ENCODE measurements around the gene PNLIP. TPM values are rescaled to one million over a fixed set of nuclear protein-coding genes. Genes with fewer than 3 reads are reported as not detected.

Gene PNLIP
- total RNA-seq, 1 donor from 2014 or later = not detected

DNA sequence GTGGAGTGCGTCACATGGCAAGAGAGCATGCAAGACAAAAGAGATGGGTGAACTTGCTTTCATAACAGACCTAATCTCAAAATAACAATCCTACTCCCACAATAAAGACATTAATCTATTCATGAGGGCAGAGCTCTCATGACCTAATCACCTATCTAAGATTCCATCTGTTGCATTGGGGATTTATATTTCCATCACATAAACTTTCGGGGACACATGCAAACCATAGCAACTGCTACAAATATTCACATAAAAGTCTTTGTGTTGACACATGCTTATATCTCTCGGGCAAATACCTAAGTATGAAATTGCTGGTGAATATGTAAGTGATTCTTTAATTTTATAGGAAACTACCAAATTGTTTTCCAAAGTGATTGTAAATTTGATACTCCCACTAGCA, 29.1 kb downstream of the PNLIP start:
- H3K4me3 ChIP-seq = no peak overlapping the region
- intact Hi-C loops (cut with DNase I) = no loop called here
- H3K27me3 ChIP-seq = no peaks in the 10 kb centered on the region
- H3K4me1 ChIP-seq = no peaks in the 10 kb centered on the region
- no peaks in the 10 kb centered on the region for H3K36me3 ChIP-seq
- DNase-seq (ENCODE audit: low spot score in 2 of 2) = no peak
- H3K27ac ChIP-seq = no peak overlapping the region
- H3K9me3 ChIP-seq = no peaks in the 10 kb centered on the region
- TF ChIP-seq, protein P1, sequence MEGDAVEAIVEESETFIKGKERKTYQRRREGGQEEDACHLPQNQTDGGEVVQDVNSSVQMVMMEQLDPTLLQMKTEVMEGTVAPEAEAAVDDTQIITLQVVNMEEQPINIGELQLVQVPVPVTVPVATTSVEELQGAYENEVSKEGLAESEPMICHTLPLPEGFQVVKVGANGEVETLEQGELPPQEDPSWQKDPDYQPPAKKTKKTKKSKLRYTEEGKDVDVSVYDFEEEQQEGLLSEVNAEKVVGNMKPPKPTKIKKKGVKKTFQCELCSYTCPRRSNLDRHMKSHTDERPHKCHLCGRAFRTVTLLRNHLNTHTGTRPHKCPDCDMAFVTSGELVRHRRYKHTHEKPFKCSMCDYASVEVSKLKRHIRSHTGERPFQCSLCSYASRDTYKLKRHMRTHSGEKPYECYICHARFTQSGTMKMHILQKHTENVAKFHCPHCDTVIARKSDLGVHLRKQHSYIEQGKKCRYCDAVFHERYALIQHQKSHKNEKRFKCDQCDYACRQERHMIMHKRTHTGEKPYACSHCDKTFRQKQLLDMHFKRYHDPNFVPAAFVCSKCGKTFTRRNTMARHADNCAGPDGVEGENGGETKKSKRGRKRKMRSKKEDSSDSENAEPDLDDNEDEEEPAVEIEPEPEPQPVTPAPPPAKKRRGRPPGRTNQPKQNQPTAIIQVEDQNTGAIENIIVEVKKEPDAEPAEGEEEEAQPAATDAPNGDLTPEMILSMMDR (IDR thresholded peaks at IDR 0.05) = no peak

DNA sequence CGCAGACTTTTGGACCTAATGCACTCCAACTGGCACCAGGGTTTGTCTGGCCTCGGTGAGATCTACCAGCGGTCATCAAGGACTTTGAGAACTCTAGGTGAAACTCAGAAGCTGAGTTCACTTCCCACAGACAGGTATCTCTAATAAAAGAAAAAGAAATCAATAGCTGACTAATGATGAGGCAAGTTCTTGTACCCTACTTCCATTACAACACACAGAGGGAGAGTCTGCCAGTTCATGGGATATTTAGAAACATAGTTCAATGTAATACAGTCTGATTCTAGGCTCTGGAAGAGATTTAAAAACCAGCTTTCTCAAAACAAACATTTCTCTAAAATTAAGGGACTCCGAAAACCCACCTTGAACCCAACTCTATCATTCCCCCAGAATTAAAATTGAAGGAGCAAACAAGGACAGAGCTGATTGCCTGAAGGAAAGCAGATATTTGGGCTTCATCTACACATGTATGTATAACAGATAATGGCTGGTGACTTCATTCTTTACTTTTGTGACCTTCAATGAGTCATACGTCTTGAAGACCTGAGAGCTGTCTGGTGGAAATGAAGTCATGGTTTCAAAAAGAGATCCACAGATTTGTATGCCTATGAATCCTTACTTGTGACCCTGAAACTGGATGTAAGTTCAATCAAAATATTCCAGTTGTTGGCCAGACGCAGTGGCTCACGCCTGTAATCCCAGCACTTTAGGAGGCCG, 42.3 kb downstream of the PNLIP start:
- no peak overlapping the region for H3K4me3 ChIP-seq
- no peak for DNase-seq (ENCODE audit: low spot score in 2 of 2)
- no peak overlapping the region for H3K27ac ChIP-seq
- TF ChIP-seq, protein P1 (IDR thresholded peaks at IDR 0.05) = no peak
- no peaks in the 10 kb centered on the region for H3K36me3 ChIP-seq
- H3K9me3 ChIP-seq = no peaks in the 10 kb centered on the region
- H3K4me1 ChIP-seq = no peaks in the 10 kb centered on the region
- no peaks in the 10 kb centered on the region for H3K27me3 ChIP-seq
- intact Hi-C loops (cut with DNase I) = no loop called here

DNA sequence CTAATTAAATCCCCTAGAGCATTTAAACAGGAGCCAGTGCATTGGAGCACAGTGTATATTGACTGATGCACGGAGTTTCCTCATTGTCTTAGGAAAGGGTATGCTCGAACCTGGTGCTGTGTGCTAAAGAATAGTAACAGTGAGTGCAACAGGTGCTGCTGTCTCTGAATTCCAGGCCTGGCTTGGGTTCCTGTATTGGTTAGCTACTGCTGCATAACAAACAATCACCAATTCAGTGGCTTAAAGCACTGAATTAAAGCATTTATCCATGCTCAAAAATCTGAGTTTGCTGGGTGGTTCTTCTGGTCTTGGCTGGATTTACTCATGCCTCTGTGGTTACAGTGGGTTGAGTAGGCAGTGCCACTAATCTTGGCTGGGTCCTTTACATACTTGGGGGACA, 43.3 kb downstream of the PNLIP start:
- Histone ChIP-seq H3K27me3 (no peaks in the 10 kb centered on the region), H3K4me1 (no peaks in the 10 kb centered on the region), H3K36me3 (no peaks in the 10 kb centered on the region), H3K27ac (no peak overlapping the region), H3K9me3 (no peaks in the 10 kb centered on the region), H3K4me3 (no peak overlapping the region)
- intact Hi-C loops (cut with DNase I) = no loop called here
- TF ChIP-seq, protein P1 (IDR thresholded peaks at IDR 0.05) = no peak
- DNase-seq (ENCODE audit: low spot score in 2 of 2) = no peak

DNA sequence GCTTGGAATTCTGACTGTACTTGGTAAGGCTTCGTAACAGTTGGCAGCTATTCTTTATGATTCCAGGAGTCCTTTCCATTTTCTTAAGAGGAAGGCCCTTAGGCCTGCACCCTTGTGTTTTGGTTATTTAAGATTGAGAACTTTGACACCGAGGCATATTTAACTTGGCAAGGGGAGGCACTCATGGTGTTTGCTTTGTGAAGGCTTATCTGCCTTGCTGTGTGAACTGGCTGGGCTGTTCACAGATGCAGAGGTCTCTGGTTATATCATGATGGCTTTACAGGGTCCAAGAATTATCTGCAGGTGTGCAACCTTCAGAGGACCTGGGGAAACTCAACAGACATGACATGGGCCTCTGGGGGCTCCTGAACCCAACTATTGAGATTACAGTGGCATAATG, 44.2 kb downstream of the PNLIP start:
- TF ChIP-seq, protein P1 (IDR thresholded peaks at IDR 0.05) = no peak
- no peaks in the 10 kb centered on the region for H3K9me3 ChIP-seq
- intact Hi-C loops (cut with DNase I) = no loop called here
- no peaks in the 10 kb centered on the region for H3K4me1 ChIP-seq
- H3K4me3 ChIP-seq = no peak overlapping the region
- H3K27me3 ChIP-seq = no peaks in the 10 kb centered on the region
- no peak overlapping the region for H3K27ac ChIP-seq
- H3K36me3 ChIP-seq = no peaks in the 10 kb centered on the region
- no peak for DNase-seq (ENCODE audit: low spot score in 2 of 2)

DNA sequence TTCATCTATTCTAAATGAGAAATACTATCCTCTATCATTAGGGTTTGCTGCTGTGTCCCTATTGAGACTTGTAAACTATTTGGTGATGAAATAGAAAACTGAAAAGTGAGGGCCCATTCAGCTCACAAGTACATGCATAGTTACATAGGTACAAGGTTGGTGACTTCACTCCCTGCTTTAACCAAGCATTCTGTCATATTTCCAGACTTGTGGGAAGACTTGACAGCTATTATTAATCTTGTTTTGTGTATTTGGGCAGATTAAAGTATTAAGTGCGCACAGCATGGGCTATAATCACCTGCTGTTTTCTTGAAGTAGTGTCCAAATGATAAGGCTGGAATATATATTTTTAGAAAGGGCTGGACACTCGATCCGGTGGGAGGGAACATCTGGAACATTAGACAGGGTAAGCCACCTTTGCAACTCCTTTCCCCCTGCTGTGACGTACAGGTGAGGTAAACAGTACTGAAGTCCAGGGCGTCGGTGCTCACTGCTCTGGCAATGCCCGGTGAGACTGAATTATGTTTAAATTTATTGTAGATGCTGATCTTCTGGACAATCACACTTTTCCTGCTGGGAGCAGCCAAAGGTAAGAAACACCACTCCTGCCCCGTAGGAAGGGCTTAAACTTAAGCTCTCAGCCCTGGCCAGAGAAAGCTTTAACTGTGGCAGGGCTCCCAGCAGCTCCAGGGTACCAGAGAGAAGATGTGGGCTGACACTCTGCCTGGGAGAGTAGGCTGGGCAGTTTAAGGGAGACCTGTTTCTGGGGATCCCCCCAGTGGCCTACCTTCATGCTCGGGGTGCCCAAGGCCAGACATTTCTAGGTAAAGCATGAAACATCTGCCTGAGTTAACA, 45.1 kb downstream of the PNLIP start, which contains the start of gene PNLIPRP1:
TSS of gene PNLIPRP1 (plus strand) at position 370 of the 855 bp plus-strand sequence. CDS start at position 541, 171 bp downstream.
- no peak for DNase-seq (ENCODE audit: low spot score in 2 of 2)
- intact Hi-C loops (cut with DNase I) = no loop called here
- H3K27me3 ChIP-seq = no peaks in the 10 kb centered on the region
- no peaks in the 10 kb centered on the region for H3K4me1 ChIP-seq
- no peaks in the 10 kb centered on the region for H3K9me3 ChIP-seq
- H3K4me3 ChIP-seq = no peak within 1 kb of the TSS
- no peaks in the 10 kb centered on the region for H3K36me3 ChIP-seq
- TF ChIP-seq, protein P1 (IDR thresholded peaks at IDR 0.05) = no peak
- no peak within 1 kb of the TSS for H3K27ac ChIP-seq

All from ascending aorta (tissue), 2 donors.